Astrocyte (in vitro differentiated cells and primary cell): Measurements from ENCODE around the gene ZDHHC22.

Experiments
- EZH2 ChIP-seq: IDR thresholded peaks from 2 replicates; pipeline ENCODE4 v1.6.1; 2012; ENCODE audit warnings: mild to moderate bottlenecking, low read length, inconsistent platforms; ENCODE audit not compliant: insufficient read depth
- TF ChIP-seq, protein P1 (sequence below): IDR thresholded peaks from 2 replicates; pipeline ENCODE4 v1.5.1; 2011; ENCODE audit warnings: low read depth, mild to moderate bottlenecking, inconsistent platforms, low read length, moderate library complexity; ENCODE audit not compliant: insufficient read depth

DNA sequence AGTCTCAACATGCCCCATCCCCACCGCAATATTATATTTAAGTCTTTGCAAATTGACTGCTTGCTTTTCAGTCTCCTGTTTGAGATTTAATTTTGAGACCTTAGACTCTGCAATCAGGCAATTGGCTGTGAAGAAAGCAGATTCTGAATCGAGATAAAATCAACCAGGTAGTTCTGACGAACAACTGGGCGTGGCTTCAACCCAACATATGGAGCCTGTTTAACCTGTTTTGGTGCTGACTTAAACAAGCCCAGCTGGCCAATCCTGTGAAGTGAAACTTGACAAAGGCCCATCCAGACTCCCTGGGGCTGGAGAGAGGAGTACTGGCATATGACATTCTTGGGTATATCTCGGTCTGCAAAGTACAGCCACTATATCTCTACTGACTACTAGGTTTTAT, 53.4 kb downstream of the ZDHHC22 start:
- TF ChIP-seq, protein P1, sequence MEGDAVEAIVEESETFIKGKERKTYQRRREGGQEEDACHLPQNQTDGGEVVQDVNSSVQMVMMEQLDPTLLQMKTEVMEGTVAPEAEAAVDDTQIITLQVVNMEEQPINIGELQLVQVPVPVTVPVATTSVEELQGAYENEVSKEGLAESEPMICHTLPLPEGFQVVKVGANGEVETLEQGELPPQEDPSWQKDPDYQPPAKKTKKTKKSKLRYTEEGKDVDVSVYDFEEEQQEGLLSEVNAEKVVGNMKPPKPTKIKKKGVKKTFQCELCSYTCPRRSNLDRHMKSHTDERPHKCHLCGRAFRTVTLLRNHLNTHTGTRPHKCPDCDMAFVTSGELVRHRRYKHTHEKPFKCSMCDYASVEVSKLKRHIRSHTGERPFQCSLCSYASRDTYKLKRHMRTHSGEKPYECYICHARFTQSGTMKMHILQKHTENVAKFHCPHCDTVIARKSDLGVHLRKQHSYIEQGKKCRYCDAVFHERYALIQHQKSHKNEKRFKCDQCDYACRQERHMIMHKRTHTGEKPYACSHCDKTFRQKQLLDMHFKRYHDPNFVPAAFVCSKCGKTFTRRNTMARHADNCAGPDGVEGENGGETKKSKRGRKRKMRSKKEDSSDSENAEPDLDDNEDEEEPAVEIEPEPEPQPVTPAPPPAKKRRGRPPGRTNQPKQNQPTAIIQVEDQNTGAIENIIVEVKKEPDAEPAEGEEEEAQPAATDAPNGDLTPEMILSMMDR, result no peak
- no peak for TF ChIP-seq EZH2
